ENCODE results near the gene RIMS4.

- no peak for TF ChIP-seq CTCF (IDR thresholded peaks at IDR 0.05; ENCODE audit: low read depth, low read length, missing input control)
- TF ChIP-seq REST (IDR thresholded peaks at IDR 0.05): no peak
- no peak for TF ChIP-seq JUND (IDR thresholded peaks at IDR 0.05)
- no peak for TF ChIP-seq YY1 (IDR thresholded peaks at IDR 0.05)
- TF ChIP-seq RXRA (IDR thresholded peaks at IDR 0.05): no peak
- TF ChIP-seq TAF1 (conservative IDR thresholded peaks at IDR 0.05): no peak
- no peak for TF ChIP-seq MAX (IDR thresholded peaks at IDR 0.05)
- TF ChIP-seq HNF4G (IDR thresholded peaks at IDR 0.05): no peak
- no peak for TF ChIP-seq RAD21 (IDR thresholded peaks at IDR 0.05)
- no peak for TF ChIP-seq SP1 (IDR thresholded peaks at IDR 0.05)
- TF ChIP-seq ZBTB33 (IDR thresholded peaks at IDR 0.05): no peak
Measured at GRCh38 chr20:44834693-44835092, 24.3 kb upstream of the RIMS4 start.

Data from liver (tissue), 3 donors.